GM12865 (cell line): ENCODE measurements around the gene DYNC2H1.

Experiments
- DNase-seq: peaks from one replicate; pipeline ENCODE4 v3.0.0; 2010; ENCODE audit warnings: low read depth
- H3K4me3 ChIP-seq: 2 replicates; pipeline ENCODE4 v1.5.1; 2011; ENCODE audit warnings: mild to moderate bottlenecking, low read depth, low read length, control low read depth
- CTCF ChIP-seq: IDR thresholded peaks from 2 replicates; pipeline ENCODE4 v1.5.1; 2011; ENCODE audit warnings: low read length, control low read depth, low read depth, inconsistent platforms; ENCODE audit not compliant: insufficient read depth; ENCODE audit errors: missing control alignments

DYNC2H1 gene

GRCh38 chr11:103294516-103294915 lies 185.3 kb downstream of the DYNC2H1 start:
- no peak overlapping the region for H3K4me3 ChIP-seq
- TF ChIP-seq CTCF = no peak
- no peak for DNase-seq

GRCh38 chr11:103295704-103296103 lies 186.5 kb downstream of the DYNC2H1 start:
- no peak for TF ChIP-seq CTCF
- no peak for DNase-seq
- H3K4me3 ChIP-seq = no peak overlapping the region

- DNase-seq = no peak
- no peak overlapping the region for H3K4me3 ChIP-seq
- TF ChIP-seq CTCF = no peak
These were observed 188.7 kb downstream of the DYNC2H1 start for GRCh38 chr11:103297900-103298299.

GRCh38 chr11:103315248-103315647 lies 206.0 kb downstream of the DYNC2H1 start:
- H3K4me3 ChIP-seq = no peak overlapping the region
- no peak for DNase-seq
- TF ChIP-seq CTCF = no peak

GRCh38 chr11:103317118-103317517 lies 207.9 kb downstream of the DYNC2H1 start:
- no peak for DNase-seq
- no peak overlapping the region for H3K4me3 ChIP-seq
- no peak for TF ChIP-seq CTCF

GRCh38 chr11:103322821-103323220 lies 213.6 kb downstream of the DYNC2H1 start:
- DNase-seq = no peak
- no peak for TF ChIP-seq CTCF
- no peak overlapping the region for H3K4me3 ChIP-seq

GRCh38 chr11:103325686-103326069 lies 216.5 kb downstream of the DYNC2H1 start:
- no peak overlapping the region for H3K4me3 ChIP-seq
- no peak for TF ChIP-seq CTCF
- no peak for DNase-seq
